HepG2 (cell line): ENCODE data around the gene ADSS1. TPM values are rescaled to one million over a fixed set of nuclear protein-coding genes. Genes with fewer than 3 reads are reported as not detected.

Experiments
- ATAC-seq: fragments of 200-7000 bp; cut with Tn5 transposase; 3 replicates; pipeline ENCODE4 v1.9.1; 2020; ENCODE audit warnings: mild to moderate bottlenecking, moderate library complexity
- BruUV-seq: library from RNA; stranded (reverse); fragments of 400-500 nt; replicated peaks from 2 replicates; lab custom pipeline; 2021; lab: Mats Ljungman, UMichigan
- CTCF ChIA-PET: fragments of 300-600 bp; formaldehyde crosslinking; extraction: SDS; loops from one replicate; lab custom pipeline; 2021; ENCODE audit warnings: low total read pairs, inconsistent platforms, low intra/inter-chr PET ratio; lab: Yijun Ruan, JAX
- POLR2A ChIA-PET: fragments of 350-600 bp; sonication (Branson Sonifier 250); formaldehyde crosslinking; loops from one replicate; lab custom pipeline; 2020; ENCODE audit warnings: antibody characterized with exemption, inconsistent platforms; lab: Yijun Ruan, JAX
- DNase-seq: peaks from one replicate; pipeline ENCODE4 v3.0.0-alpha.2; 2015; ENCODE audit warnings: low spot score
- FAIRE-seq: peaks from 3 replicates; lab custom pipeline; 2011; peaks lifted over from hg19 to GRCh38; lab: Jason Lieb, UNC
- H2AFZ ChIP-seq: one replicate; pipeline ENCODE4 v1.6.1; 2011; ENCODE audit warnings: low read length, inconsistent platforms
- H3K27ac ChIP-seq: fragments of 300-600 bp; 3 replicates; pipeline ENCODE4 v1.8.0; 2011; ENCODE audit warnings: mixed run types, mild to moderate bottlenecking, mixed read lengths, low read length, inconsistent platforms; ENCODE audit not compliant: insufficient read depth; ENCODE audit errors: extremely low read length
- H3K27me3 ChIP-seq, 2 experiments: fragments of 200-600 bp in 1 of 2; 2 replicates in 1 of 2; 3 replicates in 1 of 2; pipeline versions ENCODE4 v1.6.0 to v1.8.0; 2011; ENCODE audit warnings: low read length in 2 of 2, mild to moderate bottlenecking in 2 of 2, moderate library complexity in 2 of 2, inconsistent platforms in 1 of 2; ENCODE audit not compliant: insufficient read depth in 2 of 2, control insufficient read depth in 1 of 2
- H3K36me3 ChIP-seq, 2 experiments: fragments of 200-600 bp in 1 of 2; replicated peaks in 1 of 2; 2 replicates in 1 of 2; 3 replicates in 1 of 2; pipeline versions ENCODE4 v1.5.1 to v1.8.0; 2011; ENCODE audit warnings: low read length in 2 of 2, inconsistent platforms in 1 of 2; ENCODE audit not compliant: insufficient read depth in 2 of 2, control insufficient read depth in 1 of 2
- H3K4me1 ChIP-seq: 2 replicates; pipeline ENCODE4 v1.5.1; 2012; ENCODE audit warnings: low read length, inconsistent platforms; ENCODE audit not compliant: insufficient read depth
- H3K4me2 ChIP-seq: 2 replicates; pipeline ENCODE4 v1.6.0; 2011; ENCODE audit warnings: low read depth, low read length, inconsistent platforms
- H3K4me3 ChIP-seq, 3 experiments: fragments of 200-600 bp in 1 of 3; sonication (generic), shearing (Covaris generic) in 1 of 3; replicated peaks in 1 of 3; 2 replicates each; pipeline ENCODE4 v1.5.1; 2011 to 2016; ENCODE audit warnings: low read length in 3 of 3, inconsistent platforms in 2 of 3, low read depth in 2 of 3, mild to moderate bottlenecking in 2 of 3, control low read depth in 1 of 3, mixed read lengths in 1 of 3; ENCODE audit not compliant: insufficient read depth in 1 of 3
- H3K79me2 ChIP-seq: one replicate; pipeline ENCODE4 v1.6.1; 2011; ENCODE audit warnings: low read length, inconsistent platforms; ENCODE audit not compliant: insufficient read depth
- H3K9ac ChIP-seq: 2 replicates; pipeline ENCODE4 v1.6.0; 2011; ENCODE audit warnings: mild to moderate bottlenecking, low read depth, low read length, inconsistent platforms; ENCODE audit not compliant: insufficient read depth
- H3K9me3 ChIP-seq: 2 replicates; pipeline ENCODE4 v1.5.1; 2012; ENCODE audit warnings: mild to moderate bottlenecking, low read length
- H4K20me1 ChIP-seq: 2 replicates; pipeline ENCODE4 v1.6.0; 2011; ENCODE audit warnings: inconsistent platforms, mild to moderate bottlenecking, low read length, moderate library complexity; ENCODE audit not compliant: insufficient read depth
- ATAD3A ChIP-seq: sonication (generic); formaldehyde crosslinking; IDR thresholded peaks from 2 replicates; pipeline ENCODE4 v1.4.0; 2020; ENCODE audit warnings: missing genetic modification reagents
- CHD2 ChIP-seq: IDR thresholded peaks from 2 replicates; pipeline ENCODE4 v1.6.1; 2011; ENCODE audit warnings: low read depth, low read length, improper control_type of control experiment
- RARA ChIP-seq: IDR thresholded peaks from 2 replicates; pipeline ENCODE4 v1.6.1; 2016; ENCODE audit warnings: missing genetic modification reagents, missing compliant biosample characterization
- ZNF143 ChIP-seq: sonication (generic); formaldehyde crosslinking; IDR thresholded peaks from 2 replicates; pipeline ENCODE4 v1.4.0; 2020; ENCODE audit warnings: missing genetic modification reagents
- ZNF263 ChIP-seq: sonication (generic); formaldehyde crosslinking; IDR thresholded peaks from 2 replicates; pipeline ENCODE4 v1.4.0; 2020; ENCODE audit warnings: missing genetic modification reagents
- ZSCAN25 ChIP-seq: sonication (generic); formaldehyde crosslinking; IDR thresholded peaks from 2 replicates; pipeline ENCODE4 v1.8.0; 2022; ENCODE audit warnings: mild to moderate bottlenecking, missing genetic modification reagents
- WGBS: methylation state at CpG from one replicate; pipeline ENCODE4 v1.1.6; 2017; ENCODE audit warnings: low lambda C conversion rate; 5-methylcytosine and 5-hydroxymethylcytosine counted together
- in situ Hi-C: cut with HindIII; loops from 2 replicates; pipeline ENCODE4 v1.10.0; 2017; ENCODE audit warnings: low pct_unique_long_range_greater_than_20kb; ENCODE audit not compliant: extremely low pct_ligation_motif_present
- intact Hi-C: fragments of 100-400 bp; cut with micrococcal nuclease; formaldehyde crosslinking; loops from one replicate; pipeline ENCODE4 v1.10.0; 2022; ENCODE audit not compliant: unreplicated experiment
- polyA plus RNA-seq, 8 experiments: library from polyadenylated mRNA; depleted of rRNA in 3 of 8; stranded (reverse) in 7 of 8; unstranded in 1 of 8; fragments of >200 nt; fragmentation: Illumina TruSeq in 4 of 8; extraction: Trizol in 4 of 8; gene quantifications; 2 replicates each; pipeline versions ENCODE4 v1.2.1 to v1.2.3, GENCODE V29; 2011 to 2016; ENCODE audit warnings: low read depth in 4 of 8, missing spikeins in 1 of 8, mixed read lengths in 1 of 8; ENCODE audit not compliant: insufficient read depth in 1 of 8
- total RNA-seq, 5 experiments: library from RNA; depleted of rRNA; stranded (reverse); fragments of >200 nt; fragmentation: Illumina TruSeq; extraction: Trizol; gene quantifications; 2 replicates each; pipeline ENCODE4 v1.2.3, GENCODE V29; 2016; ENCODE audit warnings: low read depth in 1 of 5
- TF ChIP-seq, protein P1 (sequence below): conservative IDR thresholded peaks from 2 replicates; pipeline ENCODE4 v1.6.1; 2018; ENCODE audit warnings: missing genetic modification reagents
- TF ChIP-seq, protein P2 (sequence below): sonication (generic); formaldehyde crosslinking; IDR thresholded peaks from 2 replicates; pipeline ENCODE4 v1.8.0; 2022; ENCODE audit warnings: missing genetic modification reagents, mild to moderate bottlenecking, moderate library complexity, borderline replicate concordance

ADSS1 gene
- total and polyA plus RNA-seq, 2 of the 13 experiments (the other 11 are each of a cell fraction or from before 2014, with no cell fraction given) = 1.0 to 36.7 TPM

DNA sequence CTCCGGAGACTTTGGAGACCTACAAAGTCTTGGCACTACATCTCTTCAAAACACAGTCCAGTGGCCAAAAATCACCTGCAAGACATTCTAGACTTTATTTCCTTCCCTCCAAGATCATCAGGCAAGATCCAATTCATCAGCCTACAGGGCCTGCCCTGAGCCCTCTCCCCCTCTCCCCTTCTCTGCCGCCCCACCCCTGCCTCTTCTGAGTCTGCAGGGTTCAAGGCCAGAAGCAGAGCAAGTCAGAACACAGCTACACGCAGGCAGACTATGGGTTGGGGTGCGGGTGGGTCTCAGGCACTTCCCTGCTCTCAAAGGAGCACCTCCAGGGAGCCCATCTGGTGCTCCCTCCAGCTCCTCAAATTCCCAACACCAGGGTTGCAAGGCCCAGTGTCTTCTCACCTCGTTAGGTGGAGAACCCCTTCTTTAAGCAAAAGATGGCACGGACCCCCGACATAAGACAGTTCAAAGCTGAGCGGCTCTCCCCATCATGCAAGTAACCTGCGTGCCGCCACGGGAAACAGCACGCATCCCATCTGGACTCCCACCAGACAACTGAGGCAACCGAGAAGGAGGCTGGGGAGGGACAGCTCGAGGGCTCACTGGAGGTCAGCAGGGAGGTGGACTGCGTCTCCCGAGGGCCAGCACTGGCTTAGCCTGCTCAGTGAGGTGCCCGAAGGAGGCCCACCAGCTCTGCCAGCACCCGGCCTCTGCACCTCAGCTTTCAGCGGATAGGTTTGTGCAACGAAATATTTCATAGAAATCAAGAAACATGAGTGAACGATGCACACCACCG is 40.2 kb upstream of the ADSS1 start:
- peaks cover 90% of the 10 kb centered on the region for H3K4me1 ChIP-seq
- H3K36me3 ChIP-seq = no peaks in the 10 kb centered on the region
- no peak overlapping the region for H3K4me2 ChIP-seq
- no peaks in the 10 kb centered on the region for H3K79me2 ChIP-seq
- ATAC-seq (no peak), FAIRE-seq (no peak), DNase-seq (no peak)
- H3K27me3 ChIP-seq = no peaks in the 10 kb centered on the region
- 86% methylated on average over 21 of the region's 22 CpGs for WGBS
- no peaks in the 10 kb centered on the region for H3K9me3 ChIP-seq
- ChIA-PET POLR2A (interaction anchor here (3.4 kb wide), 1 partner anchor 18 kb away, joined by 26 read pairs; no protein-coding TSS in a partner anchor), CTCF (no interaction called here)
- no peak overlapping the region for H3K27ac ChIP-seq
- TF ChIP-seq ATAD3A (CRISPR knock-in tag) (no peak), RARA (peak; percentile 27; the same call in 1 of the 2 replicates), ZNF143 (no peak), CHD2 (no peak), ZSCAN25 (peak; percentile 95), ZNF263 (CRISPR knock-in tag) (peak; percentile 88)
- TF ChIP-seq, protein P1, sequence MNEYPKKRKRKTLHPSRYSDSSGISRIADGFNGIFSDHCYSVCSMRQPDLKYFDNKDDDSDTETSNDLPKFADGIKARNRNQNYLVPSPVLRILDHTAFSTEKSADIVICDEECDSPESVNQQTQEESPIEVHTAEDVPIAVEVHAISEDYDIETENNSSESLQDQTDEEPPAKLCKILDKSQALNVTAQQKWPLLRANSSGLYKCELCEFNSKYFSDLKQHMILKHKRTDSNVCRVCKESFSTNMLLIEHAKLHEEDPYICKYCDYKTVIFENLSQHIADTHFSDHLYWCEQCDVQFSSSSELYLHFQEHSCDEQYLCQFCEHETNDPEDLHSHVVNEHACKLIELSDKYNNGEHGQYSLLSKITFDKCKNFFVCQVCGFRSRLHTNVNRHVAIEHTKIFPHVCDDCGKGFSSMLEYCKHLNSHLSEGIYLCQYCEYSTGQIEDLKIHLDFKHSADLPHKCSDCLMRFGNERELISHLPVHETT (CRISPR knock-in tag) = no peak
- TF ChIP-seq, protein P2, sequence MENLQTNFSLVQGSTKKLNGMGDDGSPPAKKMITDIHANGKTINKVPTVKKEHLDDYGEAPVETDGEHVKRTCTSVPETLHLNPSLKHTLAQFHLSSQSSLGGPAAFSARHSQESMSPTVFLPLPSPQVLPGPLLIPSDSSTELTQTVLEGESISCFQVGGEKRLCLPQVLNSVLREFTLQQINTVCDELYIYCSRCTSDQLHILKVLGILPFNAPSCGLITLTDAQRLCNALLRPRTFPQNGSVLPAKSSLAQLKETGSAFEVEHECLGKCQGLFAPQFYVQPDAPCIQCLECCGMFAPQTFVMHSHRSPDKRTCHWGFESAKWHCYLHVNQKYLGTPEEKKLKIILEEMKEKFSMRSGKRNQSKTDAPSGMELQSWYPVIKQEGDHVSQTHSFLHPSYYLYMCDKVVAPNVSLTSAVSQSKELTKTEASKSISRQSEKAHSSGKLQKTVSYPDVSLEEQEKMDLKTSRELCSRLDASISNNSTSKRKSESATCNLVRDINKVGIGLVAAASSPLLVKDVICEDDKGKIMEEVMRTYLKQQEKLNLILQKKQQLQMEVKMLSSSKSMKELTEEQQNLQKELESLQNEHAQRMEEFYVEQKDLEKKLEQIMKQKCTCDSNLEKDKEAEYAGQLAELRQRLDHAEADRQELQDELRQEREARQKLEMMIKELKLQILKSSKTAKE (CRISPR knock-in tag) = no peak
- H3K4me3 ChIP-seq = no peak overlapping the region
- BruUV-seq = no TSS peak
- in situ Hi-C loops (no loop called here), intact Hi-C loops (no loop called here)
- H2AFZ ChIP-seq = no peak overlapping the region
- H4K20me1 ChIP-seq = no peaks in the 10 kb centered on the region
- H3K9ac ChIP-seq = no peak overlapping the region
